HG02938 (cell line): ENCODE results near the gene PDZK1.
"Not testable (repeated sequence)": the region's sequence is repeated elsewhere in the genome, so short reads cannot be mapped to it uniquely, and the experiment has no call there.

Experiments
- ATAC-seq: cut with Tn5 transposase; IDR thresholded peaks from one replicate; pipeline ENCODE4 v1.9.1; 2021; ENCODE audit warnings: mild to moderate bottlenecking, moderate library complexity; ENCODE audit not compliant: unreplicated experiment

Gene PDZK1

DNA sequence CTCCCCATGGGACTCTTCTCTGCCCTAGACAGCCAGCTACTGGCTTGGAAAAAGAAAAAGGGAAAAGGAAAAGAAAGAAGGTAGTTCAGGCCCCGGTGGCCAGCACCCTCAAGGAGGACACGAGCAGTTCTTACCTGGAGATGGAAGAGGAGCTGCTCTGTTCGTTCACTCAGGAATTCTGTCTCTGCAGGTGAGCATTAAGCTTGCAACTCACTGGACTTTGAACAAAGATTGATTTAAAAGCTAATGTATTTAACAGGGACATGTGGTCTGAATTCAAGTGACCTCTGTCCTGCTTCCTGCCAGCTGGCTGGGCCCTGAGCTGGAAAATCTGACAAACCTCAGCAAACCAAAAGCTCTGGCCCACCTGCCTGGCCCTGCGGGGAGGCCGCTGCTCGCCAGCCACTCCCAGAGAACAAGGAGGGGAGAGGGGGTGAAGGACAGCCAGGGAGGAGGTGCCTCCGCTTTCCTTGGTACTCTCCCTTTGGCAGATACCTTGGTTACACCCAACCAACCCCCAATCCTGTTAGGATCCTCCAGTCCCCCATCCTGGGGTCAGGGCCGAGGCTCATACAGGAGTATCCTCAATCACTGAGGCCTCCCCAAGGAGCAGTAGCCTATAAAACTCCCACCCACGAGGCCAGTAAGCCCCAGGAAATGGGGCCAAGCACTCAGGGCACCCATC, at the start of gene PDZK1:
Gene PDZK1 (minus strand): TSS at position 186 of the 685 bp plus-strand sequence. CDS start 19,347 bp downstream, outside the sequence.
- no peak for ATAC-seq

DNA sequence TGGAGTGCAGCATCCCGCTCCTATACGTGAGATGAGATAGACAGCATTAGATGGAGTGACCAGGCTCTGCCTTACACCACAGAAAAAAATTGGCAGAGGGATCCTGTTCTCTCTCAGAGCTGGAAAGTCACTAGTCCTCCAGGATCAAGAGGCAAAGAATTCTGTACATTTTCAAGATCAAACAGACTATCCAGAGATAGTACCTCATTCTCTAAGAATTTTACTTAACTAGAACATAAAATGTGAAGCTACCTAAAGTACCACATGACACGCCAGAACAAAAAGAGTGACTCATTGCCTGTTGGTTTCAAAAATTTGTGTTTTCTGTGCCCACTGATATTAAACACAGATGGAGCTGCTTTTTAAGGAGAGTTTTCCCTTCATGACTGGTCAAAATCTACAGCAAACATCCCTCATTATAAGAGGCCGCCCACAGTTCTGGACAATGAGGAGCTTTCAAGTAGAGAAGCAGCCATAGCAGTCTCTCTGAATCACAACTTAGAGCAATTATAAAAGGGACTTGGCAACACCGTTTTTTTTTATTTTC, 44.4 kb upstream of the PDZK1 start:
- no peak for ATAC-seq

DNA sequence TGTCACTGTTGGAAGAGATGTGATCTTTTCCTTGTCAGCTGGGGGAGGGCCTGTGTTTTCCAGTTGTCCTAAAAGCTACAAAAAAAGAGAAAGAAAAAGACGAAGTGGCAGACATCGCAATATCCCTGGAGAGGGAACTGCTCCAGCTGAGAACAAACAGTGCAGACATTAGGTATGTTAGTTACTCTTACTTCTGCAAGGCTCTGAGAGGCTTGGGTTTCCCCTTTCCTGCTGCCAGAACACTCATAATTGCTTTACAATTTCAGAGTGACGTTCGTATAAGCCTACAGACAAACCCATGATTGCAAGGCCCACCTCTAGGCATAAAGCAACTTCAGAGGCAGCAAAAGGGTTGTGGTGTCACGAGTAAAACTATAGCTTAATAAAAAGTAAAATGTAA, 43.3 kb upstream of the PDZK1 start:
- ATAC-seq, result no peak

DNA sequence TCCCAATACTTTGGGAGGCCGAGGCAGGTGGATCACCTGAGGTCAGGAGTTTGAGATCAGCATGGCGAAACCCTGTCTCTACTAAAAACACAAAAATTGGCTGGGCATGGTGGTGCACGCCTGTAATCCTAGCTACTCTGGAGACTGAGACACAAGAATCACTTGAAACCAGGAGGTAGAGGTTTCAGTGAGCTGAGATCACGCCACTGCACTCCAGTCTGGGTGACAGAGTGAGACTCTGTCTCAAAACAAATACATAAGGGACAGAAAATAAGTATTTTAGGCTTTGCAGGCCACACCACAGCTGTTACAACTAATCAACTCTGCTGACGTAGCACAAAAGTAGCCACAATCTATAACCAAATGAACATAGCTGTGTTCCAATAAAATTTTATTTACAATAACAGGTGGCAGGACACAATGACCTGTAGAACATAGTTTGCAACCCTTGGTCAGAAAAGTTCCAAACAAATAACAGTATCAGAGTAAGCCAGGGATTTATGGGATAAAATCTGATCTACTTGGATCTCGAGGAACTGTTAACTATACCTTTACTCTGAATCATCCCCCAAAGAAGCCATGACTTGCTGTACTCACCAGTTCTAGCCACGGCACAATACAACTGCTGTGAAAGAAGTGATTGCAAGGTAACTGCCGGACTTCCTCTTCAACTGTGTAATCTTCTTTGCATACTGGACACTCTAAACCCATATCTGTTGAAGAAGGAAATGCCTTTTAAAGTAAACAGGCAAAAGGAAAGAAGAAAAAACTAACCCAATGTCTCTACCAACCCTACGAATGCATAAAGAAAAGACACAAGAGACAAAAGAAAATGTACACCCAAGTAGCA, 40.5 kb upstream of the PDZK1 start:
- no peak for ATAC-seq

- ATAC-seq, result no peak
Measured at GRCh38 chr1:145740269-145740668, 33.1 kb upstream of the PDZK1 start.

DNA sequence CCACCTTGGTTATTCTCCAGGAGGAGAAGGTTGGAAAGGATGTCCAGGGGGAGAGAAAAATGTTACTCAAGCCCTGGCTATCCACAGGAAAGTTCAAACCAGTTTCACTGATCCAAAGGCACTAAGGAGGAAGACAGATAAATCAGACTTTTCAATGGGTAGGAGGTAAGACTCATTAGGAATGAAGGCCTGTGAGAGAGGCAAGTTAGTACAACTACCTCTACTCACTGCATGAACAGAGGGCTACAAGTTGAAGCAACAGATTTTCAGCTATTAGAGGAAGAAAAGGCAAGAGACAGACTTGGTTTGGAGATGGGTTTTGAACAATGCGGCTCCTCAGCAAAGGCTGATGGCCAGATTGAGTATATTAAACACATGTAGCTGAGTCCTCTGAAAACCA, 29.0 kb upstream of the PDZK1 start:
- no peak for ATAC-seq

- ATAC-seq, result no peak
Measured at GRCh38 chr1:145730900-145731299, 23.7 kb upstream of the PDZK1 start.

GRCh38 chr1:145730467-145730866, 23.3 kb upstream of the PDZK1 start:
- no peak for ATAC-seq

GRCh38 chr1:145729666-145730436, 22.7 kb upstream of the PDZK1 start:
- no peak for ATAC-seq

GRCh38 chr1:145729196-145729595, 22.0 kb upstream of the PDZK1 start:
- no peak for ATAC-seq

GRCh38 chr1:145726193-145726592, 19.0 kb upstream of the PDZK1 start:
- ATAC-seq, result not testable (repeated sequence)

DNA sequence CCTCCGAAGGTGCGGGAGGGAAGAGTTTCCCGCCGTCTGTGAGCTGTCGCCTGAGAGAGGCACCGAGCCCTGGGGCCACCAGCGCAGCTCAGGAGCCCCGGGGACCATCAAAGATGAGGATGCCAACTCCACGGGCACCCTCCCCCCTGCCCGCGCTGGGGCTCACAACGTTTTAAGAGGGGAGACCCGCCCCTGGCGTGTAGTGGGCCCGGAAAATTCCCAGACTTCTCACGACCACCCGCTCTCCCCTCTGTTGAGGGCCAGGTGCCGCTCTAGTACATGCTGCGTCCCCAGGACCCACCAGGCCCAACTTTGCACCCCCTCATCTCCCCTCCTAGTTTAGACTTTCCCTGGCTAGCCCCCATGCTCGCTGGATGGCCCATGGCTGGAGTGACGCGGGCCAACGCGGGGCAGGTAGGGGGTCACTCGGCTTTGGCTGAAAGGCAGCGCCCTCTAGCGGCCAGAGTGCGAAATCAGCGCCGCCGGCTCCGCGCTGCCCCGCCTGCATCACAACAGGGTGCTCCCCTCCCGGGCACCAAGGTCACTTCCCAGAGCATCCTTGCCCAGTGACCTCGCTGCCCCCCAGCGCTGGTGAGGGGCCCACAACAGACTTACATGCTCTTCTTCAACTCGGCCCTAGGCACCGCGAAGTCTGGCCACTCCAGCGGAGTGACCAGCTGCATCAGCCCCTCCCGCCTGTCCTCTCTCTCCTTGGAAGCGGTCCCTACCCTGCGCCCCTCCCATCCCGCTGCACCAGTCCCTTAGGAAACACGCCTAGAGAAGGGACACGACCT, 13.9 kb upstream of the PDZK1 start:
- ATAC-seq, result no peak

DNA sequence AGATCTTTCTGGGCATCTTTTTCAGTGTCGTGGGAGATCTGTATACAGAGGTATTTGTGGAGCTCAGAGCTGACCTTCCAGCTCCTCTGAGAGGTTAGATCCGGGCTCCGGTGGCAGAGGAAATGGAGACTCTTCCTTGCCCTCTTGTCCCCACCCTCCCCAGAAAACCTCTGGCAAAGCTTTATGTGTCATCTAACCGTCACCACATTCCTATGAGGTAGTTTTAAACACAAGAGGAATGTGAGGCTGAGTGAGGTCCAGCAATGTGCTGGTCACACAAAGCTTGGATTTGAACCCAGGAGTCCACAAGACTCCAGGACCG, 13.3 kb upstream of the PDZK1 start:
- no peak for ATAC-seq

DNA sequence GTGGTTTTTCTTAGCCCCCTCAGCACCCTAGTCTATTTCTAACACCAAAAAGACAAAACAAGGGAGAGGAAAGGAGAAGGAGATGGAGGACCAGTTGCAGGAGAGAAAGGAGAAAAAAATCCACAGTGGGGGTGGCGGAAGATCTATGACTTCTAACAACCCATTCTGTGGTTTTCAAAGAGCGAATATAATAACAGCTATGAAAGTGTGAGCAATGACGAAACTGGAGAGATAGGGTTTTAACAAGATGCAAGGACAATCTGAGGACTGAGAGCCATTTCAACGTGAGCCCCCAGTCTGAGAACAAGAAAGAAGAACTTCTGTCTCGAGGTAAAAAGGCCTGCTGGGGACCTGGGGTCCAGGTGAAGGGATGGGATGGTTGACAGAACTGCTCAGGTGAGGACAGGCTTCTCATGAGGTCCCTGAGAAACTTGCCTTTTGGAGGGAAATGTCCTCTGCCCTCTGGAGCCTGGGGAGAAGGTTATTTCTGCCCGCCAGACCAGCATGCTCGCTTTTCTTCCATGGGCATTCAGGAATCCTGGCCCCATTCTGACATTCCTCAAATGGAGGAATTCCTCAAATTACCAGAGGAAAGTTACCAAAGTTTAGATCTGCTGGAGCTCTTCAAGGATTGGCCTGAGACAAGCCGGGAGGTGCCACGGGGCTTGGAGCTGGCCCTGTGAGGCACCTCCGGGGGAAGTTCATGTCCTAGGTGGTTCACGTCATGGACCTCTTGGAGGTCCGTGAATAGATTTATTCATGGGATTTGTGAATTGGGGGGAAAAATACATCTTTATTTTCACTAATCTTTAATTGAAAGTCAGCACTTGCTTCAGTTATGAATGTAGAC, 12.3 kb upstream of the PDZK1 start, which contains the start of gene CD160:
Gene CD160 (plus strand): TSS at position 270 of the 850 bp plus-strand sequence. CDS start 8,829 bp downstream, outside the sequence.
- ATAC-seq, result no peak

DNA sequence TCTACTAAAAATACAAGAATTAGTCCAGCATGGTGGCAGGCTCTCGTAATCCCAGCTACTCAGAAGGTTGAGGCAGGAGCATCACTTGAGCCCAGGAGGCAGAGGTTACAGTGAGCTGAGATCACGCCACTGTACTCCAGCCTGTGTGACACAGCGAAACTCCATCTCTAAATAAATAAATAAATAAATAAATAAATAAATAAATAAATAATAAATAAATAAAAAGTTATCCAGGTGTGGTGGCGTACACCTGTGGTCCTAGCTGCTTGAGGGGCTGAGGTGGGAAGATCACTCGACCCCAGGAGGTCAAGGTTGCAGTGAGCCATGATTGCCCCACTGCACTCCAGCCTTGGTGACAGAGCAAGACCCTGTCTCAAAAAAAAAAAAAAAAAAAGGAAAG, 11.3 kb upstream of the PDZK1 start:
- not testable (repeated sequence) for ATAC-seq

DNA sequence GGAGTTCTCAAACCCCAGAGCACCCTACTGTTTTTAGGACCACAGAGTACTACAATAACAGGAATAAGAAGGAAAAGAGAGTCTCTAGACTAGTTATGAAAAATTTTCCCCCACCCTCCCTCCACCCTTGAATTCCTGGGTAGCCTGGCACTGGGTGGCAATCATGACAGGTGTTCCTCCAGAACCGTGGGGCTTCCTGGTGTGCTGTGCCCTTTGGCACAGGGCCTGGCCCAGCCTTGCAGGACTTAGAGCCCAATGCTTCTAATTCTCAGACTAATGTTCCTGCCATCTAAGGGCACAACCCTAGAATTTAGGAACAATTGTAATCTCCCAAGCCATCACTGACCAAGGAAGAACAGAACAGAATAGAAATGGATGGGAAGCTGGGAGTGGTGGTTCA, 10.7 kb upstream of the PDZK1 start:
- no peak for ATAC-seq

GRCh38 chr1:145716641-145717345, 9.6 kb upstream of the PDZK1 start:
- ATAC-seq, result no peak

DNA sequence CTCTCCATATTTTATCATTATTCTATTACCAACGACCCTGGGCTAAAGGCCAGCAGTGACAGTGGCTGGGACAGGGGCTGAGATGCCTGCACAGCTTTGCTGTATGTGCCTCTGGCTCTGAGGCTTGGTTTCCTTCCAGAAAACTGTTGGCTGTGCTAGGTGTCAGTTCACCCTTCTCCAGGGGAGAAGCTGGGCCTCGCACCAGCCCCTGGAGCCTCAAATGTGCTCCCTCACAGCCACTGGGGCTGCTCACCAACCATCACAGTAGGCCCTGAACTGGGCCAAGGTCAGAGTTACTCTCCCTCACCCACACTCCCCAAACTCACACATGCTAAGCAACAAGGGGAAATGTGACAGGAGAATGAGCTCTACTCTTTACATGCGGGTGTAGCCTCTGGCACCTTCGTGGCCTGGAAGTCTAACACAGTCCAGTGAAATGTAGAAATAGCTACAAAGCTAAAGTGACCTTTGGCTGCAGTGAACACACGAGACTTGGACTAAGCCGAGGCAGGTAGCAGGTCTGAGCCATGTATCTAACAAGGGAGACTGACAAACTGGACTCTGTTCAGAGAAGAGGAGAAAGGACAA, 7.5 kb upstream of the PDZK1 start:
- ATAC-seq, result no peak
